Naive thymus-derived CD4-positive, alpha-beta T cell (primary cell): Measurements from ENCODE around the gene YBX2. TPM values are rescaled to one million over a fixed set of nuclear protein-coding genes. Genes with fewer than 3 reads are reported as not detected.

Experiments
- ATAC-seq: fragments of 150-1000 bp; cut with Tn5 transposase; 2 replicates; pipeline ENCODE4 v1.10.0; 2021; ENCODE audit warnings: mild to moderate bottlenecking, moderate library complexity
- CTCF ChIA-PET: fragments of 350-600 bp; sonication (Branson Sonifier 250); formaldehyde crosslinking; loops from one replicate; lab custom pipeline; 2021; ENCODE audit warnings: antibody characterized with exemption; lab: Charles Lee
- POLR2A ChIA-PET: fragments of 350-600 bp; sonication (Branson Sonifier 250); formaldehyde crosslinking; loops from one replicate; lab custom pipeline; 2021; ENCODE audit warnings: antibody characterized with exemption, inconsistent platforms; lab: Charles Lee
- DNase-seq, 9 donors: peaks; one replicate each; pipeline versions ENCODE4 v3.0.0 to v3.0.0-alpha.2; 2020 to 2022; ENCODE audit warnings: mixed read lengths in 1 of 9
- H3K27ac ChIP-seq: one replicate; pipeline ENCODE4 v1.7.0; 2013; ENCODE audit warnings: mild to moderate bottlenecking, low read depth, low read length, moderate library complexity
- H3K27me3 ChIP-seq, 2 donors: one replicate each; pipeline ENCODE4 v1.7.0; 2013; ENCODE audit warnings: low read length in 2 of 2, mild to moderate bottlenecking in 2 of 2, moderate library complexity in 2 of 2; ENCODE audit not compliant: control insufficient read depth in 2 of 2, insufficient read depth in 2 of 2
- H3K36me3 ChIP-seq, 3 experiments: 1 replicate in 2 of 3; 2 replicates in 1 of 3; pipeline ENCODE4 v1.7.0; 2013; ENCODE audit warnings: low read length in 3 of 3, mild to moderate bottlenecking in 3 of 3, moderate library complexity in 1 of 3; ENCODE audit not compliant: insufficient read depth in 3 of 3, control insufficient read depth in 2 of 3
- H3K4me1 ChIP-seq, 2 donors: one replicate each; pipeline ENCODE4 v1.7.0; 2013; ENCODE audit warnings: low read length in 2 of 2, mild to moderate bottlenecking in 2 of 2, moderate library complexity in 1 of 2; ENCODE audit not compliant: control insufficient read depth in 2 of 2, insufficient read depth in 2 of 2
- H3K4me3 ChIP-seq: 2 replicates; pipeline ENCODE4 v1.7.0; 2013; ENCODE audit warnings: mild to moderate bottlenecking, low read length
- H3K9me3 ChIP-seq, 3 experiments: 1 replicate in 2 of 3; 2 replicates in 1 of 3; pipeline ENCODE4 v1.7.0; 2013; ENCODE audit warnings: low read length in 3 of 3; ENCODE audit not compliant: control insufficient read depth in 2 of 3
- H3K27ac Mint-ChIP-seq, 9 donors: one replicate each; pipeline ENCODE4 v1.8.0; 2020 to 2022; ENCODE audit warnings: mixed read lengths in 9 of 9, mild to moderate bottlenecking in 8 of 9, moderate library complexity in 5 of 9, inconsistent platforms in 2 of 9
- H3K27me3 Mint-ChIP-seq, 5 donors: one replicate each; pipeline ENCODE4 v1.8.0; 2021 to 2022; ENCODE audit warnings: mixed read lengths in 5 of 5, mild to moderate bottlenecking in 1 of 5
- H3K36me3 Mint-ChIP-seq, 5 donors: one replicate each; pipeline ENCODE4 v1.8.0; 2020 to 2022; ENCODE audit warnings: mixed read lengths in 5 of 5, mild to moderate bottlenecking in 3 of 5, inconsistent platforms in 1 of 5
- H3K4me1 Mint-ChIP-seq, 7 donors: one replicate each; pipeline ENCODE4 v1.8.0; 2020 to 2022; ENCODE audit warnings: mixed read lengths in 7 of 7, mild to moderate bottlenecking in 3 of 7, inconsistent platforms in 1 of 7
- H3K4me3 Mint-ChIP-seq, 10 donors: one replicate each; pipeline ENCODE4 v1.8.0; 2020 to 2022; ENCODE audit warnings: mild to moderate bottlenecking in 10 of 10, mixed read lengths in 10 of 10, moderate library complexity in 6 of 10, inconsistent platforms in 2 of 10
- H3K9me3 Mint-ChIP-seq, 11 donors: one replicate each; pipeline ENCODE4 v1.8.0; 2020 to 2022; ENCODE audit warnings: mixed read lengths in 11 of 11, mild to moderate bottlenecking in 4 of 11, inconsistent platforms in 1 of 11, moderate library complexity in 1 of 11
- intact Hi-C, 2 donors: fragments of 100-400 bp; cut with micrococcal nuclease; formaldehyde crosslinking; loops; one replicate each; pipeline ENCODE4 v1.15.1; 2023
- polyA plus RNA-seq, 2 donors: library from polyadenylated mRNA; unstranded; fragments of 300-500 nt; fragmentation: Illumina TruSeq; gene quantifications; one replicate each; pipeline ENCODE4 v1.2.3, GENCODE V29; 2021
- total RNA-seq, 6 experiments: library from RNA in 5 of 6; stranded (reverse) in 5 of 6; gene quantifications; 1 replicate in 5 of 6; 2 replicates in 1 of 6; pipeline ENCODE4 v1.2.3 and lab custom pipeline; 2021 to 2026

The YBX2 gene
- total and polyA plus RNA-seq, 7 experiments from 2014 or later: 0.27 to 0.64 (median 0.40) TPM; not detected in 4

DNA sequence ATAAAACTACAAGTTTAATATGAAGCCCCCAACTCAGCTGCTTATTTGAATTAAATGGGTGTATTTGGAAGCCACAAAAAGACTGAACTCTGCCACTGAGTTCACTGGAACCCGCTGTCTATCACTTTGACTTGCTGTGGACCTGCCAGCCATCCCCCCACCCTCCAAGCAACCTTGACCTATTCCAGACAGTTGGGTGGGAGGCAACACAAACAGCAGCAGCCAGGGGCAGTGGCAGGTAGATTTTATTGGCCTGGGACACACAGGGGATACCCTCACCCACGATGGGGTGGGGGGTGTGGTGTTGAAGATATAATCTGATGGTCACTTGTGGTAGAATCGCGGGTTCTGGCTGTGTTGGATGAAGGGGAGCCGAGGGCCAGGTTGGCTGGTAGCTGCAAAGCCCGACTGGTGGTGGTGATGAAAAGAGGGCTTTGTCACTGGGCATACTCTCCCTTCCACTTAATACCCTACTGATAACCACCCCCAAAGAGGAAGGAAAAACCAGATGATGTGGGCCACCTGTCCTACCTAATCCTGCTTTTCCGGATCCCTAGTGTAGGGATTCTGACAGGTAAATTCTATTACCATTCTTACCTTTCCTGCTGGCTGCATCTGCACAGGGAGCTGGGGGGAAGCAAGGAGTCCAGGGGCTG lies 18.1 kb upstream of the YBX2 start:
- ChIA-PET POLR2A (interaction anchor here (0.8 to 11.5 kb wide), 6 partner anchors 8 to 82 kb away, joined by 3 to 336 read pairs (median 3); partner anchors contain the start of genes ACAP1, CTDNEP1, NEURL4 and PLSCR3), CTCF (interaction anchor here (1.0 to 1.9 kb wide), 3 partner anchors 17 to 32 kb away, joined by 3 to 7 read pairs (median 4); partner anchors contain the start of genes ACAP1 and NEURL4)
- Mint-ChIP-seq H3K4me3 (peak overlapping the region in 9 of 10 donors; percentile 14 to 89 (median 69)), H3K9me3 (peaks cover 0 to 7% (median 0%) of the 10 kb centered on the region in 11 donors), H3K27me3 (peaks cover 0 to 3% (median 0%) of the 10 kb centered on the region in 5 donors), H3K27ac (peak overlapping the region; percentile 31 to 96 (median 89)), H3K4me1 (peaks cover 46 to 77% (median 67%) of the 10 kb centered on the region in 7 donors), H3K36me3 (peaks cover 14 to 54% (median 44%) of the 10 kb centered on the region in 5 donors)
- DNase-seq: no peak
- no peak for ATAC-seq
- intact Hi-C loops: no loop called here
- peak overlapping the region; percentile 87 for H3K27ac ChIP-seq
- H3K4me1 ChIP-seq: peaks cover 39 to 44% of the 10 kb centered on the region in 2 donors
- H3K27me3 ChIP-seq: no peaks in the 10 kb centered on the region
- H3K9me3 ChIP-seq: no peaks in the 10 kb centered on the region
- H3K4me3 ChIP-seq: no peak overlapping the region
- H3K36me3 ChIP-seq: peaks cover 37 to 63% (median 45%) of the 10 kb centered on the region in 3 experiments

- peaks cover 0 to 8% (median 0%) of the 10 kb centered on the region in 5 donors for H3K27me3 Mint-ChIP-seq
- H3K9me3 Mint-ChIP-seq: peaks cover 0 to 7% (median 0%) of the 10 kb centered on the region in 11 donors
- intact Hi-C loops: no loop called here
- ChIA-PET CTCF (interaction anchor here (1.8 kb wide), 1 partner anchor 18 kb away, joined by 7 read pairs; the partner anchor contains the start of gene NEURL4), POLR2A (interaction anchor here (0.8 to 11.5 kb wide), 5 partner anchors 19 to 83 kb away, joined by 3 to 336 read pairs (median 3); partner anchors contain the start of genes ACAP1, NEURL4 and PLSCR3)
- peaks cover 37 to 56% (median 45%) of the 10 kb centered on the region in 3 experiments for H3K36me3 ChIP-seq
- ATAC-seq (no peak), DNase-seq (no peak)
- peaks cover 14 to 50% (median 43%) of the 10 kb centered on the region in 5 donors for H3K36me3 Mint-ChIP-seq
- H3K27ac ChIP-seq: peak overlapping the region; percentile 100
- H3K4me1 ChIP-seq: peaks cover 39 to 44% of the 10 kb centered on the region in 2 donors
- no peaks in the 10 kb centered on the region for H3K27me3 ChIP-seq
- H3K4me3 Mint-ChIP-seq: peak overlapping the region in 9 of 10 donors; percentile 52 to 99 (median 94)
- peaks cover 46 to 74% (median 67%) of the 10 kb centered on the region in 7 donors for H3K4me1 Mint-ChIP-seq
- H3K4me3 ChIP-seq: no peak overlapping the region
- no peaks in the 10 kb centered on the region for H3K9me3 ChIP-seq
- peak overlapping the region; percentile 84 to 99 (median 94) for H3K27ac Mint-ChIP-seq
These were observed 16.8 kb upstream of the YBX2 start for GRCh38 chr17:7311110-7311705.

- peak overlapping the region; percentile 93 to 99 (median 98) for H3K27ac Mint-ChIP-seq
- no peak for ATAC-seq
- Histone ChIP-seq H3K27ac (peak overlapping the region; percentile 100), H3K27me3 (no peaks in the 10 kb centered on the region), H3K9me3 (no peaks in the 10 kb centered on the region), H3K4me3 (peak overlapping the region; percentile 78), H3K36me3 (peaks cover 37 to 56% (median 45%) of the 10 kb centered on the region in 3 experiments), H3K4me1 (peaks cover 32 to 39% of the 10 kb centered on the region in 2 donors)
- peaks cover 0 to 8% (median 0%) of the 10 kb centered on the region in 5 donors for H3K27me3 Mint-ChIP-seq
- DNase-seq: no peak
- H3K36me3 Mint-ChIP-seq: peaks cover 14 to 50% (median 43%) of the 10 kb centered on the region in 5 donors
- peaks cover 0 to 6% (median 0%) of the 10 kb centered on the region in 11 donors for H3K9me3 Mint-ChIP-seq
- POLR2A ChIA-PET: interaction anchor here (0.7 to 11.5 kb wide), 12 partner anchors 16 to 274 kb away, joined by 3 to 336 read pairs (median 4); partner anchors contain the start of genes ACAP1, GABARAP, NEURL4 and PHF23
- intact Hi-C loops: loop anchor here (1.0 to 5.0 kb wide), 7 partner anchors 27 to 1073 kb away; partner anchors contain the start of genes ACAP1 (in 2 of the 2), SLC16A13 (in 2 of the 2), RPL26 (in 1 of the 2) and TMEM256 (in 1 of the 2)
- peak overlapping the region; percentile 90 to 99 (median 95) for H3K4me3 Mint-ChIP-seq
- peaks cover 46 to 67% (median 59%) of the 10 kb centered on the region in 7 donors for H3K4me1 Mint-ChIP-seq
- CTCF ChIA-PET: interaction anchor here (0.6 to 1.2 kb wide), 7 partner anchors 8 to 100 kb away, joined by 3 read pairs; no protein-coding TSS in a partner anchor
These were observed 15.2 kb upstream of the YBX2 start for GRCh38 chr17:7309628-7310027.

- peaks cover 39 to 59% (median 51%) of the 10 kb centered on the region in 7 donors for H3K4me1 Mint-ChIP-seq
- peak overlapping the region; percentile 93 to 99 (median 98) for H3K27ac Mint-ChIP-seq
- intact Hi-C loops: loop anchor here (1.0 to 5.0 kb wide), 7 partner anchors 27 to 1073 kb away; partner anchors contain the start of genes ACAP1 (in 2 of the 2), SLC16A13 (in 2 of the 2), RPL26 (in 1 of the 2) and TMEM256 (in 1 of the 2)
- CTCF ChIA-PET: interaction anchor here (0.9 to 1.2 kb wide), 3 partner anchors 12 to 101 kb away, joined by 3 read pairs; no protein-coding TSS in a partner anchor
- Histone ChIP-seq H3K36me3 (peaks cover 34 to 53% (median 41%) of the 10 kb centered on the region in 3 experiments), H3K4me1 (peaks cover 25 to 31% of the 10 kb centered on the region in 2 donors), H3K9me3 (no peaks in the 10 kb centered on the region), H3K27me3 (no peaks in the 10 kb centered on the region), H3K4me3 (peak overlapping the region; percentile 78), H3K27ac (peak overlapping the region; percentile 100)
- DNase-seq: peak; percentile 56 to 96 (median 88)
- H3K9me3 Mint-ChIP-seq: peaks cover 0 to 6% (median 0%) of the 10 kb centered on the region in 11 donors
- peak; percentile 49 for ATAC-seq
- POLR2A ChIA-PET: interaction anchor here (0.6 to 11.5 kb wide), 20 partner anchors 16 to 914 kb away, joined by 3 to 336 read pairs (median 4); partner anchors contain the start of genes ACAP1, GABARAP, NEURL4 and PHF23
- peak overlapping the region; percentile 90 to 99 (median 95) for H3K4me3 Mint-ChIP-seq
- H3K27me3 Mint-ChIP-seq: peaks cover 0 to 8% (median 0%) of the 10 kb centered on the region in 5 donors
- H3K36me3 Mint-ChIP-seq: peaks cover 14 to 48% (median 43%) of the 10 kb centered on the region in 5 donors
These were observed 14.4 kb upstream of the YBX2 start for GRCh38 chr17:7308625-7309433.
